GM12873 (cell line): ENCODE measurements around the gene KCNJ3.

Source experiments
- CTCF ChIP-seq: IDR thresholded peaks from 2 replicates; pipeline ENCODE4 v1.5.1; 2012; ENCODE audit warnings: low read depth, mild to moderate bottlenecking, moderate library complexity, low read length, control low read depth; ENCODE audit not compliant: insufficient read depth; ENCODE audit errors: missing control alignments

Gene KCNJ3

GRCh38 chr2:154804451-154804850 is 106.0 kb downstream of the KCNJ3 start:
- TF ChIP-seq CTCF: no peak

DNA sequence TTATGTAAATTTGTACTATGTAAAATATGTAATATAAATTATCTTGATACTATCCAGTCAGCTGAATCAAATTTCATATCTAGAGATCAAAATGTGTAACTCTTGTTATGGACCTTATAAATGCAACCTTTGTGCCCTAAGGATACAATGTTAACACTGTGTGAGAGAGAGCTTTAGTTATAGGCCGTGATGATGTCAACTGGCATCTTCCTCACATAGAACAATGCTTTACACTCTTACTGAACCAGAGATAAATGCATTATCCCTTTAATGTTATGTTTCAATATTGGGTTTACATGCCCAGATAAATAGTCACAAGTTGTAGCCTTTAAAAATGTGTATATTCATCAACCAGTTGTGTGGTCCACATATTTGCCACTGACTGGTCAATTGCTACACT is 115.1 kb downstream of the KCNJ3 start:
- no peak for TF ChIP-seq CTCF

- no peak for TF ChIP-seq CTCF
Observed at GRCh38 chr2:154814856-154815255, 116.4 kb downstream of the KCNJ3 start.

DNA sequence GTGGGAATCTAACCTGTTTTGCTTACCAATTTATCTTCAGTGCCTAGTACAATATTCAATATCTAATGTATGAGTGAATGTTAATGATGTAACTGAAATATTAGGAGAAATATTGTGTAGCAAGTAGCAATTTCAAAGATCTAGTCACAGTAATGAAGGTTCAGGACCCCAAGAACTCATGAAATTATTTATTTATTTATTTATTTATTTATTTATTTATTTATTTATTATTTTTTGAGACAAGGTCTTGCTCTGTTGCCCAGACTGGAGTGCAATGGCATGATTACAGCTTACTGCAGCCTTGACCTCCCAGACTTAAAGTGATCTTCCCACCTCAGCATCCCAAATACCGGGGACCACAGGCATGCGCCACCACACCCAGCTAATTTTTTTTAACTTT is 126.9 kb downstream of the KCNJ3 start:
- no peak for TF ChIP-seq CTCF

DNA sequence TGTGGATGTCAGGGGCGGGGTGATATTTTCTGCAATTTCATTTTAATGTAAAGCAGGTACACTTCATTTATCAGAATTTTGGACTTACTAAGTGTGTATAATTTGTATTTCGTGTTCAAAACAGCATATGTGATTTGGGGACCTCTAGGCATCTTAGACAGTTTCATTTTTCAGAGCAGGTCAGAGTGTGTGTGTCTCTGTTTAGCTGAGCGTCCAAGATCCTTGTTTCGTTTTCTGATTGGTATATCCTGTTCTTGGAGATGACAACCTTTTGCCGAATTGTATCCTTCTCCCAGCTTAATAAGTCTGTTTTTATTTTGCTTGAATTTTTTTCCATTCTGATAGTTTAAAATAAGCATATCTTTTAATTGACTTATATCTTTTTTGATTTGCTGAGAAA is 128.3 kb downstream of the KCNJ3 start:
- no peak for TF ChIP-seq CTCF

GRCh38 chr2:154827286-154827685 is 128.8 kb downstream of the KCNJ3 start:
- TF ChIP-seq CTCF: no peak

- TF ChIP-seq CTCF: no peak
Observed at GRCh38 chr2:154832711-154833110, 134.2 kb downstream of the KCNJ3 start.

DNA sequence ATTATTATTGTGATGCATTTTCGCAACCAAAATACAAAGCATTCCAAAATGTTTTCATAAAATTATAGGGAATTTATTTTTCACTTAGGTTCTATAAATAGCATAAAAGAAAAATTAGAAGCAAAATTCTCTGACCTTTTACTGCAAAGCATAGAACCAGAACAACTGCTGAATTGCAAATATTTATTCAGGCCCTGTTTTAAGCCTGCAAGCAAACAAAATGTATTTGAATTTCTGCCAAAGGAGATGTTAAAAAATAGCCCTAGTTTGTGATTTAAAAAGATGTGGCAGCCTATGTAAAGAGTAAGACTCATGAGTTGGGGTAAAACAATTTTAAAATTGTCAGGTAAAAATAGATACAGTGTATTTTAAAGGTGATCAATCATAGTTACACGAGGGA is 138.1 kb downstream of the KCNJ3 start:
- TF ChIP-seq CTCF: no peak
